Anterior cingulate cortex (tissue), 58 donors: ENCODE measurements around the gene BCAS4.

Source experiments
- DNase-seq, 58 donors: peaks; one replicate each; lab custom pipeline; 2025; lab: John Stamatoyannopoulos, UW

Gene BCAS4

GRCh38 chr20:50848846-50849673 is 54.2 kb downstream of the BCAS4 start:
- DNase-seq = peak in 13 of 58 donors; percentile 2 to 30 (median 16)

GRCh38 chr20:50850721-50851286 is 55.9 kb downstream of the BCAS4 start:
- no peak for DNase-seq

GRCh38 chr20:50852085-50852484 is 57.2 kb downstream of the BCAS4 start:
- no peak for DNase-seq

GRCh38 chr20:50854506-50855249 is 59.8 kb downstream of the BCAS4 start:
- no peak for DNase-seq

GRCh38 chr20:50855498-50856474 is 60.9 kb downstream of the BCAS4 start:
- no peak for DNase-seq

GRCh38 chr20:50856475-50857041 is 61.7 kb downstream of the BCAS4 start:
- DNase-seq = no peak

GRCh38 chr20:50857348-50857747 is 62.5 kb downstream of the BCAS4 start:
- no peak for DNase-seq

- no peak for DNase-seq
Observed at GRCh38 chr20:50858525-50858924, 63.7 kb downstream of the BCAS4 start.

GRCh38 chr20:50859161-50859560 is 64.3 kb downstream of the BCAS4 start:
- DNase-seq = no peak

GRCh38 chr20:50861012-50861411 is 66.2 kb downstream of the BCAS4 start:
- no peak for DNase-seq

- DNase-seq = no peak
Observed at GRCh38 chr20:50862546-50862945, 67.7 kb downstream of the BCAS4 start.

- no peak for DNase-seq
Observed at GRCh38 chr20:50865114-50865513, 70.3 kb downstream of the BCAS4 start.

GRCh38 chr20:50865591-50865990 is 70.7 kb downstream of the BCAS4 start:
- no peak for DNase-seq

- DNase-seq = no peak
Observed at GRCh38 chr20:50866036-50866685, 71.3 kb downstream of the BCAS4 start.

GRCh38 chr20:50866831-50867230 is 72.0 kb downstream of the BCAS4 start:
- no peak for DNase-seq

- no peak for DNase-seq
Observed at GRCh38 chr20:50867805-50868204, 72.9 kb downstream of the BCAS4 start.

GRCh38 chr20:50868509-50869495 is 73.9 kb downstream of the BCAS4 start:
- no peak for DNase-seq

GRCh38 chr20:50870561-50871161 is 75.8 kb downstream of the BCAS4 start:
- DNase-seq = no peak
